ENCODE results near the gene SHTN1. TPM values are rescaled to one million over a fixed set of nuclear protein-coding genes. Genes with fewer than 3 reads are reported as not detected.

SHTN1 gene
- total and polyA plus RNA-seq, 2 donors (not counting 3 experiments of a cell fraction or from before 2014, with no cell fraction given): 4.8 to 36.5 TPM

GRCh38 chr10:116877391-116877790 is 127.6 kb downstream of the SHTN1 start:
- Histone ChIP-seq H3K4me3 (replicated peaks in 1 of 3; ENCODE audit: insufficient read depth in 1 of 3, low read depth in 1 of 3, low read length in 3 of 3) (no peak overlapping the region), H4K20me1 (replicated peaks; ENCODE audit: control insufficient read depth, extremely low read depth, insufficient read depth, low read length) (no peaks in the 10 kb centered on the region), H3K9me1 (replicated peaks; ENCODE audit: control insufficient read depth, extremely low read depth, insufficient read depth, low read length) (no peaks in the 10 kb centered on the region), H3K79me2 (ENCODE audit: control insufficient read depth, insufficient read depth, low read length) (no peaks in the 10 kb centered on the region), H3K4me1 (ENCODE audit: control insufficient read depth, extremely low read depth, insufficient read depth, low read length) (no peaks in the 10 kb centered on the region), H3K4me2 (ENCODE audit: insufficient read depth, low read length) (no peak overlapping the region), H3K9ac (replicated peaks; ENCODE audit: extremely low read depth, insufficient read depth, low read length) (no peak overlapping the region), H3K27ac (ENCODE audit: insufficient read depth, low read depth, low read length) (no peak overlapping the region), H3K36me3 (ENCODE audit: control insufficient read depth in 2 of 2, extremely low read depth in 1 of 2, insufficient read depth in 2 of 2, low read length in 2 of 2) (no peaks in the 10 kb centered on the region), H3K9me3 (replicated peaks; ENCODE audit: control insufficient read depth, insufficient read depth, low read length) (no peaks in the 10 kb centered on the region), H2AFZ (ENCODE audit: low read depth, low read length) (no peak overlapping the region), H3K27me3 (ENCODE audit: control insufficient read depth in 2 of 2, insufficient read depth in 2 of 2, low read length in 2 of 2) (peaks cover 2 to 3% of the 10 kb centered on the region in 2 experiments)
- dilution Hi-C loops (cut with MboI; ENCODE audit: extremely low pct_ligation_motif_present, low sequenced_read_pairs) (no loop called here), intact Hi-C loops (cut with micrococcal nuclease) (no loop called here)
- ChIA-PET POLR2A (no interaction called here), CTCF (interaction anchor here (1.5 to 1.6 kb wide), 2 partner anchors 12 to 298 kb away, joined by 3 to 5 read pairs; no protein-coding TSS in a partner anchor)
- FAIRE-seq (no peak), DNase-seq (ENCODE audit: low read depth, low spot score) (no peak)
- BruUV-seq (replicated peaks): no TSS peak
- TF ChIP-seq FOS (IDR thresholded peaks at IDR 0.05; ENCODE audit: borderline replicate concordance, insufficient read depth, low read length) (no peak), EZH2 (IDR thresholded peaks at IDR 0.05; ENCODE audit: borderline replicate concordance, low read depth, low read length, severe bottlenecking) (no peak)

DNA sequence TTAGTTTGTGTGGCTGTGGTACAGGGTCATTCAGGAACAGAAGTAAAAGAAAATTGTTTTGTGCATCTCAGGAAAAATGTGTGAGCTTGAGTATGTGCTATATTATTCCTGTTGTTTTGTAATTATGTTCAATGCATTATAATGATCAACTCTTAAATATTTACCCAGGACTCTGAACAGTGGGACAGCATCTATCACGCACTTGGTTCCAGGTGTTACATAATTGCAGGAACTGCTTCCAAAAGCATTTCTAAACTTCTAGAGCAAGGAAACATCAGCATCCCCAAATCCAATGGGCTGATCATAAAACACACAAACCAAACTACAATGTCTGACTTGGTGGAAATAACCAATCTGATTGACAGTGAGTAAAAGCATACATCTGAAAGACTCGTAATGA is 129.1 kb downstream of the SHTN1 start:
- Histone ChIP-seq H3K4me1 (ENCODE audit: control insufficient read depth, extremely low read depth, insufficient read depth, low read length) (no peaks in the 10 kb centered on the region), H3K9me1 (replicated peaks; ENCODE audit: control insufficient read depth, extremely low read depth, insufficient read depth, low read length) (no peaks in the 10 kb centered on the region), H3K9me3 (replicated peaks; ENCODE audit: control insufficient read depth, insufficient read depth, low read length) (no peaks in the 10 kb centered on the region), H3K36me3 (ENCODE audit: control insufficient read depth in 2 of 2, extremely low read depth in 1 of 2, insufficient read depth in 2 of 2, low read length in 2 of 2) (no peaks in the 10 kb centered on the region), H3K9ac (replicated peaks; ENCODE audit: extremely low read depth, insufficient read depth, low read length) (no peak overlapping the region), H3K79me2 (ENCODE audit: control insufficient read depth, insufficient read depth, low read length) (no peaks in the 10 kb centered on the region), H3K27ac (ENCODE audit: insufficient read depth, low read depth, low read length) (no peak overlapping the region), H4K20me1 (replicated peaks; ENCODE audit: control insufficient read depth, extremely low read depth, insufficient read depth, low read length) (no peaks in the 10 kb centered on the region), H3K27me3 (ENCODE audit: control insufficient read depth in 2 of 2, insufficient read depth in 2 of 2, low read length in 2 of 2) (peaks cover 2 to 3% of the 10 kb centered on the region in 2 experiments), H2AFZ (ENCODE audit: low read depth, low read length) (no peak overlapping the region), H3K4me3 (replicated peaks in 1 of 3; ENCODE audit: insufficient read depth in 1 of 3, low read depth in 1 of 3, low read length in 3 of 3) (no peak overlapping the region), H3K4me2 (ENCODE audit: insufficient read depth, low read length) (no peak overlapping the region)
- intact Hi-C loops (cut with micrococcal nuclease): no loop called here
- dilution Hi-C loops (cut with MboI; ENCODE audit: extremely low pct_ligation_motif_present, low sequenced_read_pairs): no loop called here
- FAIRE-seq (no peak), DNase-seq (ENCODE audit: low read depth, low spot score) (no peak)
- BruUV-seq (replicated peaks): no TSS peak
- POLR2A ChIA-PET: no interaction called here
- TF ChIP-seq, protein P1, sequence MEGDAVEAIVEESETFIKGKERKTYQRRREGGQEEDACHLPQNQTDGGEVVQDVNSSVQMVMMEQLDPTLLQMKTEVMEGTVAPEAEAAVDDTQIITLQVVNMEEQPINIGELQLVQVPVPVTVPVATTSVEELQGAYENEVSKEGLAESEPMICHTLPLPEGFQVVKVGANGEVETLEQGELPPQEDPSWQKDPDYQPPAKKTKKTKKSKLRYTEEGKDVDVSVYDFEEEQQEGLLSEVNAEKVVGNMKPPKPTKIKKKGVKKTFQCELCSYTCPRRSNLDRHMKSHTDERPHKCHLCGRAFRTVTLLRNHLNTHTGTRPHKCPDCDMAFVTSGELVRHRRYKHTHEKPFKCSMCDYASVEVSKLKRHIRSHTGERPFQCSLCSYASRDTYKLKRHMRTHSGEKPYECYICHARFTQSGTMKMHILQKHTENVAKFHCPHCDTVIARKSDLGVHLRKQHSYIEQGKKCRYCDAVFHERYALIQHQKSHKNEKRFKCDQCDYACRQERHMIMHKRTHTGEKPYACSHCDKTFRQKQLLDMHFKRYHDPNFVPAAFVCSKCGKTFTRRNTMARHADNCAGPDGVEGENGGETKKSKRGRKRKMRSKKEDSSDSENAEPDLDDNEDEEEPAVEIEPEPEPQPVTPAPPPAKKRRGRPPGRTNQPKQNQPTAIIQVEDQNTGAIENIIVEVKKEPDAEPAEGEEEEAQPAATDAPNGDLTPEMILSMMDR (IDR thresholded peaks at IDR 0.05; ENCODE audit: extremely low read depth in 1 of 2, insufficient read depth in 1 of 2, low read depth in 1 of 2, low read length in 2 of 2): no peak
- TF ChIP-seq FOS (IDR thresholded peaks at IDR 0.05; ENCODE audit: borderline replicate concordance, insufficient read depth, low read length) (no peak), POLR2AphosphoS5 (IDR thresholded peaks at IDR 0.05; ENCODE audit: insufficient read depth, low read depth, low read length) (no peak), EZH2 (IDR thresholded peaks at IDR 0.05; ENCODE audit: borderline replicate concordance, low read depth, low read length, severe bottlenecking) (no peak)
- CTCF ChIA-PET: interaction anchor here (1.4 to 1.6 kb wide), 4 partner anchors 11 to 299 kb away, joined by 3 to 5 read pairs (median 4); no protein-coding TSS in a partner anchor
